Femur (tissue), 1 donor: ENCODE results near the gene TMEM259.
A peak's percentile ranks its signal among the peaks of the same experiment; 100 is the strongest.

ENCODE experiments used
- DNase-seq: peaks from one replicate; pipeline ENCODE4 v3.0.0-alpha.2; 2017

TMEM259 gene

DNA sequence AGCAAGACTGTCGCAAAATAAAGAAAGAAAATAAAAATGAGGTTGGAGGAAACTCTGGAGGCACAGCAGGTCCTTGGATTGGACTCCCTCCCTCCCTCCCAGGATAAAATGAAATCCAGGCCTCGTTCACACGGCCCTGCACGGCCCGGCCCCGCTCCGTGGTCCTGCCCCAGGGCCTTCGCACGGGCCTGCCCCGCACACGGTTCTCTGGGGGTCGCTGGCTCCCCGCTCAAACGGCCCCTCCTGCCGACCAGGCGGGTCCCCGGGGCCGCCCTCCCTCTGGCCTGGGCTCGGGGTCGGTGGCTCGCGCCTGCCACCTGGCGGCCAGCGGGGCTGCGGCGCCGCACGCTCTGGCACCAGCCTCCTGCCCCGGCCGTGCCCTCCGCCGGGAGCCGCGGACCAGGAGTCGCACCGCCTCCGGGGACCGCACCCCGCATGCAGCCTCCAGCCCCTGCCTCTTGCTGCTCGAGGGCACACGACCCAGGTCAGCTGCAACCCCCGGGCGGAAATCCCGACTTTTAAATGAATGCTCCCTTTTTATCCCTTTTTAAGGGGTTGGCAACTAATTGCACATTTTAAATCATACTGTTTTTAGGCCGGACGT lies 38.3 kb downstream of the TMEM259 start:
- DNase-seq = peak; percentile 83

DNA sequence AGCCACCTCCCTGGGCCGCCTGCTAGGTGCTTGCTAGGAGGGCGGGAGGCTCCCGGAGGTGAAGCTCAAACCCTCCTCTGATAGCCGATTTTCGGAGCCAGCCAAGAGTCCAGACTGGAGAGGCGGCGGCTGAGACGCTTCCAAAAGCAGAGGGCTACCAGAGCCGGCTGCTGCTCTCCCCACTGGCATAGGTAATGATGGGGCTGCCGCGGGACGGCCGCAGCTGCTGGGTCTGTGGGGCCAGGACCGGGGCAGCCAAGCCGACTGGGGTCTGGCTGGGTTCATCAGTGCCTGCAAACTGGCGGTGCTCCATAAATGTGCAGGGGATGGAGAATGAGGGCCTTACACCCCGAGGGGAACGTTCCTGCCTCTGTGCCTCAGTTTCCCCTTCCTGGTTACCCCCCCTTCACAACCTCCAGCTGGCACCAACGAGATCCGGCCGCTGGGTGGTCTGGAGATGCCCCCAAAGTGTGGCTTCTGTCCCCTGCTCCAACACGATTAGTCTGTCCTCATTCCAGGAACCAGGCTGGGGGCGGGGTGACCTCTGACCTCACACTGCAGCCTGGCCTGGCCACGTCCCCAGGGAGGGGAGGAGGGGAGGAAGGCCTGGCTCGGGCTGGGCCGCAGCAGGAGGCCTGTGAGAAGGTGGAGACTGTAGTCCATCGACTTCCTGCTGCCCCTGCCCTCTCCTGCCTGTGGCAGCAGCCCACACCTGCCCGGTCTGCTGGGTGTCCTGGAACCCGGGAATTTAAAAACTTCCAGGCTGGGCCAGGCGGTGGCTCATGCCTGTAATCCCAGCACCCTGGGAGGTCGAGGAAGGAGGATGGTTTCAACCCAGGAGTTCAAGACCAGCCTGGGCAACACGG lies 40.6 kb downstream of the TMEM259 start:
- DNase-seq = no peak

DNA sequence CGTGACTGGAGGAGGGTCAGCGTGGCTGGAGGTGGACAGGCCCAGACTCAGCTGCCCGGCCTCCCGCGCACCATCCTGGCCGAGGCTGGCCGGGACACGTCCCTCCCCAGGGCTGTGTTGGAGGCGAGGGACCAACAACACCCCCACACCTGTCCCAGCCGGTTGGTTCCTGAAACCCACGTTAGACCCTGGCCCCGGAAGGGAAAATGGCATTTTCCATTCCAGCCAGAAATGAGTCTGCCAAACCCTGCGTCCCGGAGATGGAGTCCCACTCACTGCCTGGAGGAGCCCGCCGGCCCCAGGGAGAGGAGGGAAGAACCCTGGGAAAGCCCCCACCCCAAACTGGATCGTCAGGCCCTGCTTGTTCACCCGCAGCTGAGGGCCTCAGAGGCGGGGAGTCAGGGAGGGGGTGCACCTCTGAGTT lies 41.6 kb downstream of the TMEM259 start:
- DNase-seq = no peak

DNA sequence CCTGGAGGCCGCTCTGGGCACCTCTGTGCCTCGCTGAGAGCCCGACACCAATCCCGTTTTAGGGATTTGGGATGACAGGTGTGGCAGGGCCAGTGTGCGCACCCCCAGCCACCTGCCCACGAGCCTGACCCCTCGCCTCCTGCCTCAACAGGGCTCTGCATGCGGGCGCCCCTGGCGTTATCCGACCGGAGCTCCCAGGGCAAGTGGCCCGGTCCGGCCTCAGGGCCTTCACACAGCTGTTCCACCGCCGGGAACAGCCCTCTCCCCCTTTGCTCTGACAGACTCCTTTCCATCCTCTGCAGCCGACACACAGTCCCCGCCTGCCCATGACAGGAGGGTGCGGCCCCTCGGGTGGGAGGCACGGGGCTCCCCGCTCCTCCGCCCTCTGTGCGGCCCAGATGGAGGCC lies 43.9 kb downstream of the TMEM259 start:
- no peak for DNase-seq

DNA sequence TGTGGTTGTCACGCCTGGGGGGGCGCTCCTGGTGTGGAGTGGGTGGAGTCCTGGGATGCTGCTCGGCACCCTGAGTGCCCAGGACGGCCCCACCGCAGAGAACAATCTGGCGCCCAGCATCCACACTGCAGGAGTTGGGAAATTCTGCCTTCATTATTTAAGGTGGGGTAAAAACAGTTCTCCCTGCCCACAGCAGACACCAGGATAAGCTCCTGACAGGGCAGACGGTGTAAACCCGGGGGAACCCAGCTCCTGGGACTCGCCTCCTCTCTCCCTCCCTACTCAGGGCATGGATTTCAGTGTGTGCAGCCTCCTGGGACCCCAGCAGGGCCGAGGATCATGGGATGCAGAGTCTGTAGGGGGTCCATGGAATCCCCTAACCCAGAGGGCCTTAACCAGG lies 44.4 kb downstream of the TMEM259 start:
- no peak for DNase-seq

DNA sequence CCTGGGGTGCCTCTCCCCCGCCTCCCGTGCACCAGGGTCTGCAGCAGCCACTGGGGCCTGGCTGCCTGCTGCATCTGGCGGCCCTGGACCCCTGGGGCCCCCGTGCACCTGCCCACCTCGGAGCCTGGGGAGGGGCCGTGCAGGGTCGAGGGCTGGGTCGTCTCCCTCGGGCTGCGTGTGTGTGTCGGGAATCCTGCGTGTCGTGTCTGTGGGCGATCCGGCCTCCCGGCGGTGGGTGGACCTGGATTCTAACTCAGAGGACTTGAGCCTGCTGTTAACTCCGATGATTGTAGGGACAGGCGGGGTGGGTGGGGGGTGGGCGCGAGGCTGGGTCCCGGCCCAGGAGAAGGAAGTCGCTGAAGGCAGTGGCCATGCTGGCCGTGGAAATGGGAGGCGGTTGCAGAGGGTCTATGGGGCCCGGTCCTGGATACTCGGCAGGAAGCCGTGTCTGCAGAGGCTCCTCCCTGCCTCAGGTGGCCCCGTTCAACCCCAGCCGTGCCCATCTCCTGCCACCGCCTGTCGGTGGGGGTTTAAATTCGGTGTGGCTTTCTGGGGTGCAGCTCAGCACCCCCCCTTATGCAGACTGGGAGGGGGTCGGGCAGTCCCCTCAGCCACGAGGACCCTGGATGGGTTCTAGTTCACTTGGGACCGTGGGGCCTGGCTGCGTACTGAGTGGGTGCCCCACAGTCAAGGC lies 46.2 kb downstream of the TMEM259 start:
- no peak for DNase-seq

DNA sequence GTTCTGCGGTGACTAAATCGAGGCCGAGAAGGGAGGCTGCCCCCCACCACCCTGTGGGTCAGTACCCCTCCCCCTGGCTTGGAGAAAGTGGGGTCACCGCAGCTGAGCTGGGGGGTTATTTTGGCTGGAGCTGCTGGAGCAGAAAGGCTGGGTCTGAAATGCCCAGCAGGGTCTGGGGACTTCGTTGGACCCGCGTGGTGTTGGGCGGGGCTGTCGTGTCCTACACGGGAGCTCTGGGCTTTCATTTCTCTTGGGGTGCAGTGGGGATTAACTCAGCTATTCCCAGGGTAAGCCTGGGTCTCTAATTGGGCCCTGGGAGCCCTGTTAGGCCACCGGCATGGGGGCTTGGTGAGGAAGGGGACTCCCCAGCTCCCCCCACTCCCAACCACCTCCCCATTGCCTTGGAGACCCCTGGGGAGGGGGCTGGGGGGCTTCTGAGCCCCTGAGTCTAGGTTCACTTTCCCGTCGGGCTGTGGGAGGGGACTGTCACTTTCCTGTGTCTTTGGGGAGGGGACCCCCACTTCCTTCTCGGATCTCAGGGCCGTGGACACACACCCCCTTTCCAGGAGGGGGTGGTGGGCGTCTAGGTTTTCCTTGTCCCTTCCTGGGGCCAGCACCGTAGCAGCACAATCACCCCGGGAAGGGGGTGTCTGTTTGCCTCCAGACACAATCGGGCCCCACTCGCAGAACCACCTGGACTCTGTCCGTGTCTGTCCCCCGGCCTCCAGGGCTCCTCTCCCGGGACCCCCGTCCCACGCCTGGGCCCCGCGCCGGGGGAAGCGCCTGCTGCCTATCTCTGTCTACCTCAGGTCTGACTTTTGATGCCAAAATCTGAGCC lies 47.0 kb downstream of the TMEM259 start:
- DNase-seq = no peak

DNA sequence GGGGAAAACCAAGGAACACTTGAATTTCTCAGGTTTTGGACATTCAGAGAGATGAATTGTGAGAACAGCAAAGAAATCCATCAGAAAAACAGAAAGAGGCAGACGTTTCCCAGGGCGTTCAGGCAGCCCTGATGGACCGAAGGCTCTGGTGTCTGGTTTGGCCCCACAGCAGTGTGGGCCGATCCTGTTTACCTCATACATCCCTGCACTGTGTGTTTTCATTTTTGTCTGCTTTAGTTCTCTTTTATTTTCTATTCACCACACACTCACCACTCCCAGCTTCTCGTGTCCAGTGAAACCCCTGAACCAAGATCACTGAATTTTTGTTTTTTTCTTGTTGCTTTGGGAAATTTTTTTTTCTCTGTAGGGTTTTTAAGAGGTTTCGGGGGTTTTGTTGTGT lies 48.6 kb downstream of the TMEM259 start:
- DNase-seq = no peak

DNA sequence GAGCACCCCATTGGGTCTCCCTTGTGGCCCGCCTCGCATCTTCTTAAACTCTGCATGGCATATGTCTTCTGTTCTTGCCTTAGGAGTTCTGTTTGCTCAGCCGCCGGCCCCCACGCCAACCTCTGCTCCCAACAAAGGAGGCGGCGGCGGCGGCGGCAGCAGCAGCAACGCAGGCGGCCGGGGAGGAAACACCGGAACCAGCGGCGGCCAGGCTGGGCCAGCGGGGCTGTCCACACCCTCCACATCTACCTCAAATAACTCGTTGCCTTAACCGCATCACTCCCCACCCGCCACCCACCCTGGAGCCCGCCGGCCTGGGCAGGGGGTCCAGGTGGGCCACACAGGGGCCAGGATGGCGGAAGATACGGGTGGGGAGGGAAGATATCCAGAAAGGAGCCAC lies 49.1 kb downstream of the TMEM259 start:
- peak; percentile 12 for DNase-seq

DNA sequence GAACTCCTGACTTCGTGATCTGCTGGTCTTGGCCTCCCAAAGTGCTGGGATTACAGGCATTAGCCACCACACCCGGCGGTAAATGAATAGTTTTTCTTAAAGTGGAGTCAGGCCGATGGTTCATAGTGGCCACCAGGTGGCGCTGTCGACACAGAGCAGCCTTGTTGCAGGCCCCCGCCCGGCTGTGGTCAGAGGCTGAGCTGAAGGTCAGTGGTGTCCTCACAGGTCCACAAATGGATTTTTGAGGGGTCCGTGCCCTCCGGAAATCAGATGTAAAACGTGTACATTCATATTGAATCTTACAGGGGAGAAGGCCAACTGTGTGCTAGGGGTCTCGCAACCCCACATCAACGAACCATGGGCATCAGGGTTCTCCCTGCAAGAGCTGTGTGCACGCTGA lies 50.2 kb downstream of the TMEM259 start:
- peak; percentile 16 for DNase-seq

DNA sequence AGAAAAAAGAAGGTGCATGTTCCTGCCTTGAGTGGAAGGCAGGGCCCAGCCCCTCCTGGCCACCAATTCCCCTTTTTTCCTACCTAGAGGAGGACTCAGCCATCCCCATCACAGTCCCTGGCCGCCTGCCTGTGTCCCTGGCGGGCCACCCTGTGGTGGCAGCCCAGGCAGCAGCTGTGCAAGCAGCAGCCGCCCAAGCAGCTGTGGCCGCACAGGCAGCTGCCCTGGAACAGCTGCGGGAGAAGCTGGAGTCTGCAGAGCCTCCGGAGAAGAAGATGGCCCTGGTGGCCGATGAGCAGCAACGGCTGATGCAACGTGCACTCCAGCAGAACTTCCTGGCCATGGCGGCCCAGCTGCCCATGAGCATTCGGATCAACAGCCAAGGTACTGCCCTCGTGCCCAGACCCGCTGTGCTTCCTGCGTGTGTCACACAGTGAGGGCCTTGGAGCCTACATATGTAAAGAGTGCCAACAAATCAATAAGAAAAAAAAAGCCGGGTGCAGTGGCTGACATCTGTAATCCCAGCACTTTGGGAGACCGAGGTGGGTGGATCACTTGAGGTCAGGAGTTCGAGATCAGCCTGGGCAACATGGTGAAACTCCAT lies 54.3 kb downstream of the TMEM259 start:
- DNase-seq = no peak

DNA sequence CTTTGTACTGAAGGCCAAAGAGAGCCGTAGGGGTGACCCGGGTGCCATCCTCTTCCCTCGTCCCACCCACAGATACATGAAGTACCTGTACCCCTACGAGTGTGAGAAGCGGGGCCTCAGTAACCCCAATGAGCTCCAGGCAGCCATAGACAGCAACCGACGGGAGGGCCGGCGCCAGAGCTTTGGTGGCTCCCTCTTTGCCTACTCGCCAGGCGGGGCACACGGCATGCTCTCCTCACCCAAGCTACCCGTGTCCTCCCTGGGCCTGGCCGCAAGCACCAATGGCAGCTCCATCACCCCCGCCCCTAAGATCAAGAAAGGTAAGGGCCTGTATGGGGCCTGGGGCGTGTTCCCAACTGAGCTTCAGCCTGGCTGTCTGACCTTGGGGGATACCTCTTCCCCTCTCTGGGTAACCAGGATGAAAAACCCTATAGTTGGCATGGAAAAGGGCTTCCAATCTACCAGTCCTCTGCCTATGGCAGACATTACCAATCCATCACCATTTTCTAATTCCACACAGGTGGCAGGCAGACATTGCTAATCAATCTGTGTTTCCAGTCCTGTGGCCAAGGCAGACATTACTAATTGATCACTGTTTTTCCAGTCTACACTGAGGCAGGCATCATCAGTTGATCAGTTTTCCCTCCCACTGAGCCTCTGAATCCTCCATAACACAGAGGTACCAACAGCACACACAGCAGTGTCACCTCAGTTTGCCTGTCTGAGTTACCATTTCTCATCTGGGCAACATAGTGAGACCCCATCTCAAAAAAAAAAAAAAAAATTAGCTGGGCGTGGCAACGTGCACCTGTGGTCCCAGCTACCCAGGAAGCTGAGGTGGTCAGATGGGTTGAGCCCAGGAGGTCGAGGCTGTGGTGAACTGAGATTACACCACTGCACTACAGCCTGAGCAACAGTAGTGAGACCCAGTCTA lies 55.9 kb downstream of the TMEM259 start:
- DNase-seq = no peak

DNA sequence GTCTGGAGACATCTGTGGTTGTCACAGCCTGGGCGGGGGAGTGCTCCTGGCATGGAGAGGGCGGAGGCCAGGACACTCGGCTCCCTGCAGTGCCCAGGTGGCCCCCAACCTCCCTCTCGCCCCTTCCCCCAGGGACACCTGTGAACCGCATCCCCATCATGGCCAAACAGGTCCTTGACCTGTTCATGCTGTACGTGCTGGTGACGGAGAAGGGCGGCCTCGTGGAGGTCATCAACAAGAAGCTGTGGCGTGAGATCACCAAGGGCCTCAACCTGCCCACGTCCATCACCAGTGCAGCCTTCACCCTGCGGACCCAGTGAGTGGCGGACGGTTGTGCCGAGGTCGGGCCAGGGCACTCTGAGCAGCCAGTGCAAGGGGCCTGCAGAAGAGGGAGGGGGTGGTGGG lies 56.8 kb downstream of the TMEM259 start:
- DNase-seq = no peak

DNA sequence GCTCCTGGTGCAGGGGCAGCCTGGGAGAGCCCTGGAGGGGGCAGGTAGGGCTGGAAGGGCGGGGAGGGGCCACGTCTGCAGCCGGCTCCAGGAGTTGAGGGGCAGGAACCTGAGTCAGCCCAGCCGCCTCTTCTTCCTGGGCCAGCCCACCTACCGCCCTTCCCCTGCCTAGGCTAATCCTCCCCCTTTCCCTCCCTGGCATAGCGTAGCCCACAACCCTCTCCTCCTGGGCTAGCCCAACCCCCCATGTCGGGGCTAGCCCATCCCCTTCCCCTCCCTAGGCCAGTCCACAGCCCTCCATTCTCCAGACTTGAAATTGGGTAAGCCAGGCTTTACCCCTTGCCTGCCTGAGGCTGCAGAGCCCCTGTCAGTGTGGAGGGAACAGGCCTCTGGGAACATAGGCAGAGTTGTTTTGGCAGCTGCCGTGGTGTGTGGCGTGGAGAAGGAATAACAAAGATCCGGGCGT lies 57.4 kb downstream of the TMEM259 start:
- DNase-seq = no peak

DNA sequence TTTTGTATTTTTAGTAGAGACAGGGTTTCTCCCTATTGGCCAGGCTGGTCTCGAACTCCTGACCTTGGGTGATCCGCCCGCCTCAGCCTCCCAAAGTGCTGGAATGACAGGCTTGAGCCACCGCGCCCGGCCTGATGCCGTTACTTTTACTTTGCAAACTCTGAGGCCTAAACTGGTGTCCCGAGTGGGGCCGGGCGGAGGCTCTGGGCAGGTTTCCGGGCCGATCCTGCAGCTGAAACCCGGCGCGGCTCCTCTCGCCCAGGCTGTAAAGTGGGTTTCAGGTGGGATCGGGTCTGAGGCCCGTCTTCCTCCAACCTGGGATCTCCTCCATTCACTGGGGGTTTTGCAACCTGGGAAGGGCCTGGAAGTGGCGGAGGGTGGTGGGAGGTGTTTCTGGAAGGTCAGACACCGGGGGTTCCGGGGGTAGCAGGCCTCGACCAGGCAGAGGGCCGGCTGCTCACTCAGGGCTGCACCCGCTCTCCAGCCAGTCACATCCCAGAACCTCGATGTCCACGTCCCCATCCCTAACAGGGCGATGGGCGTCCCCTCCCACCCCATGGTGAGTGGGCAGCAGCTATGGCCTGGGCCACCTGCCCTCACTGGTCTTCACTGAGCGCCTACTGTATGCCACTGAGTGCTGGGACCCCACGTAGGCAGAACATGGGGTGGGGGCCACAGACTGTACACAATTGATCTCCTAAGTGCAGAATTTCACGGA lies 58.1 kb downstream of the TMEM259 start:
- no peak for DNase-seq

DNA sequence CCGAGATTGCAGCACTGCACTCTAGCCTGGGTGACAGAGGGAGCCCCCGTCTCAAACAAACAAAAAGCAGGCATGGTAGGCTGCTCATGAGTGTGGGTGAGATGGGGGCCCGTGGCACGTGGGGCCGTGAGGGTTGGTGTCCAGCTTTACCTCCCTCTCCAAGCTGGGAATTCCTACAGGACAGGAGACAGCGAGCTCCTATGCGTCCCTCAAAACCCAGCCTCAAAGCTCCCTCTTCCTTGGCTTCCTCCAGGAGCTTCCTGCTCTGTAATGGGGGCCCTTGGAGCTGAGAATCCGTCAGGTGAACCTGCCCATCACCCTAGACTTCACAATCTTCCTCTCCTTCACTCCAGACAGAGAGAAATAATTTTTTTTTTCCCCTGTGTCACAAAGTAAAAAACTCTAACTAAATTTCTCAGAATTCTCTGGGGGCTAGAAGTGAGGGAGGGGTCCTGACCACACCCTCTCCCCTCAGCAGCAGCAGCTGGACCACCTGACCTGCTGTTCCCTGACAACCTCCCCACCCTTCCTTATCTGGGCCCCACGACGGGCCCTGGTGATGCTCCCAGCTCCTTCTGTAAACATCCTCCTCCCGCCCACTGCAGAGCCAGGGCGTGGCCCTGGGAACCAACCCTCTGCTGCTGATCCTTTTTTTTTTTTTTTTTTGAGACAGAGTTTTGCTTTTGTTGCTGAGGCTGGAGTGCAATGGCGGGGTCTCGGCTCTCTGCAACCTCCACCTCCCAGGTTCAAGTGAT lies 58.9 kb downstream of the TMEM259 start:
- no peak for DNase-seq

DNA sequence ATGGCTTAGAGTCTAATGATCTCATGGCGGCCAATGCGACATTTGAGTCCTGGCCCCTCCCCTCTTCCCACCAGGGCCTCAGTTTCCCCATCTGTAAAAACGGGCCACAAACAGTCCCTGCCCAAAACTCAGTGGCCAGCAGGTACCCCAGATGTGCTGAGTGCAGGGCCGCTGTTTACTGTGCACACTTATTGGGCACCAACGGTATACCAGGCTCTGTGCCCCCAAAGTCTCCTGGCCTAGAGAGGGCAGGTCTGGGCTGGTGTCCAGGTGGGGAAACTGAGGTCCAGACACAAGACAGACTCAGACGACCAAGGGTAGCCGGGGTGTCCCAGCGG lies 60.4 kb downstream of the TMEM259 start:
- DNase-seq = no peak

DNA sequence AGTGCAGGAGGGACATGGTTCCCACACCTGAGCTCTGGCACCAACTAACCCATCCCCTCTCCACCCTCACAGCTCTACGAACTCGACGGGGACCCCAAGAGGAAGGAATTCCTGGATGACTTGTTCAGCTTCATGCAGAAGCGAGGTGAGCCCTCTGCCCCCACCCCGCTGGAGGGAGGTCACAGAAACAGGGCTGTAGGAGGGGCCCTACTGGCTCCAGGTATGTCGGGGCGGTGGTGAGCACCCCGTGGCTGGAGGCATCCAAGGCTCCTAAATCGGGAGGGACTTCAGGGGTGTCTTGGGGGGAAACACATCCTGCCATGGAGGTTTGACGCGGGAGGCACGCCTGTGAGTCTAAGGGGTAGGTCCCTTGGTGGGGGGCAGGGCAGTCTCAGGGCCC lies 60.9 kb downstream of the TMEM259 start:
- no peak for DNase-seq
